OCI-LY3 (cell line): ENCODE results near the gene CNTF.
A peak's percentile ranks its signal among the peaks of the same experiment; 100 is the strongest.

Experiments used
- H2AFZ ChIP-seq: fragments of 200-600, 300-600 bp; shearing (Covaris generic); 2 replicates; pipeline ENCODE4 v1.6.0; 2014; ENCODE audit warnings: antibody characterized with exemption, low read depth, low read length
- H3K27ac ChIP-seq: fragments of 200-600, 300-600 bp; sonication (generic); 2 replicates; pipeline ENCODE4 v1.5.1; 2014; ENCODE audit warnings: mild to moderate bottlenecking, low read length, moderate library complexity, mixed read lengths
- H3K27me3 ChIP-seq: fragments of 200-600, 300-600 bp; sonication (generic); 2 replicates; pipeline ENCODE4 v1.6.1; 2014; ENCODE audit warnings: low read depth, low read length, mixed read lengths
- H3K36me3 ChIP-seq: fragments of 200-600, 300-600 bp; sonication (generic); replicated peaks from 2 replicates; pipeline ENCODE3; 2014; ENCODE audit warnings: low read depth, low read length, mixed read lengths
- H3K4me1 ChIP-seq: fragments of 300-600, 200-600 bp; sonication (generic); 2 replicates; pipeline ENCODE4 v1.6.1; 2014; ENCODE audit warnings: low read length, mixed read lengths
- H3K4me2 ChIP-seq: fragments of 200-600, 300-600 bp; sonication (generic); 2 replicates; pipeline ENCODE4 v1.6.1; 2014; ENCODE audit warnings: low read length, mixed read lengths
- H3K4me3 ChIP-seq: fragments of 300-600, 200-600 bp; sonication (generic); 2 replicates; pipeline ENCODE4 v1.5.1; 2014; ENCODE audit warnings: antibody characterized with exemption, mild to moderate bottlenecking, low read length, moderate library complexity
- H3K79me2 ChIP-seq: fragments of 300-600, 200-600 bp; shearing (Covaris generic); 2 replicates; pipeline ENCODE4 v1.6.1; 2014; ENCODE audit warnings: mild to moderate bottlenecking, low read length, mixed read lengths
- H3K9ac ChIP-seq: fragments of 300-600, 200-600 bp; shearing (Covaris generic); 2 replicates; pipeline ENCODE4 v1.6.0; 2014; ENCODE audit warnings: mild to moderate bottlenecking, low read length, moderate library complexity
- H3K9me3 ChIP-seq: fragments of 200-600, 300-600 bp; shearing (Covaris generic); 2 replicates; pipeline ENCODE4 v1.6.1; 2014; ENCODE audit warnings: low read length, mixed read lengths; ENCODE audit not compliant: insufficient read depth
- H4K20me1 ChIP-seq: fragments of 200-600, 300-600 bp; sonication (generic); 2 replicates; pipeline ENCODE4 v1.6.1; 2016; ENCODE audit warnings: low read length, mixed read lengths; ENCODE audit not compliant: insufficient read depth
- EZH2phosphoT487 ChIP-seq: fragments of 200-600 bp; shearing (Covaris generic); IDR thresholded peaks from 2 replicates; pipeline ENCODE4 v1.6.1; 2018; ENCODE audit warnings: antibody characterized with exemption, mixed run types, low read depth
- TF ChIP-seq, protein P1 (sequence below): fragments of 200-600, 300-600 bp; sonication (generic); IDR thresholded peaks from 2 replicates; pipeline ENCODE4 v1.5.1; 2014; ENCODE audit warnings: antibody characterized with exemption, low read length, low read depth

The CNTF gene

DNA sequence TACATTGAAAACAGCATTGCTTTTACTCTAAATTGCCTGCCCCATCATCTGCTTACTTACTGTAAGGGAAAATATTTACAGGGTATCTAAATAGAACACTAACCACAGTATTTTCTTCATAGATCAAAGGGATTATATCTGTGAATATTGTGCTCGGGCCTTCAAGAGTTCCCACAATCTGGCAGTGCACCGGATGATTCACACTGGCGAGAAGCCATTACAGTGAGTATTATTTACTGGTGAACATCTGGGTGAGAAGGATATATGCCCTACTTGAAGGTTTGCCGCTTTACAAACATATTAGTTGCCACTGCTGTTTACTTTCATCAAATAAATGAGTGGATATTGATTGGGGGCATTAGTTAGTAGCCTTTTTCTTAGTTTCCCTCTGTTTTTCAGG is 5.9 kb upstream of the CNTF start:
- H2AFZ ChIP-seq: no peak overlapping the region
- H3K9me3 ChIP-seq: no peaks in the 10 kb centered on the region
- H4K20me1 ChIP-seq: no peaks in the 10 kb centered on the region
- no peak overlapping the region for H3K27ac ChIP-seq
- no peaks in the 10 kb centered on the region for H3K4me1 ChIP-seq
- H3K4me3 ChIP-seq: no peak overlapping the region
- H3K27me3 ChIP-seq: no peaks in the 10 kb centered on the region
- TF ChIP-seq, protein P1, sequence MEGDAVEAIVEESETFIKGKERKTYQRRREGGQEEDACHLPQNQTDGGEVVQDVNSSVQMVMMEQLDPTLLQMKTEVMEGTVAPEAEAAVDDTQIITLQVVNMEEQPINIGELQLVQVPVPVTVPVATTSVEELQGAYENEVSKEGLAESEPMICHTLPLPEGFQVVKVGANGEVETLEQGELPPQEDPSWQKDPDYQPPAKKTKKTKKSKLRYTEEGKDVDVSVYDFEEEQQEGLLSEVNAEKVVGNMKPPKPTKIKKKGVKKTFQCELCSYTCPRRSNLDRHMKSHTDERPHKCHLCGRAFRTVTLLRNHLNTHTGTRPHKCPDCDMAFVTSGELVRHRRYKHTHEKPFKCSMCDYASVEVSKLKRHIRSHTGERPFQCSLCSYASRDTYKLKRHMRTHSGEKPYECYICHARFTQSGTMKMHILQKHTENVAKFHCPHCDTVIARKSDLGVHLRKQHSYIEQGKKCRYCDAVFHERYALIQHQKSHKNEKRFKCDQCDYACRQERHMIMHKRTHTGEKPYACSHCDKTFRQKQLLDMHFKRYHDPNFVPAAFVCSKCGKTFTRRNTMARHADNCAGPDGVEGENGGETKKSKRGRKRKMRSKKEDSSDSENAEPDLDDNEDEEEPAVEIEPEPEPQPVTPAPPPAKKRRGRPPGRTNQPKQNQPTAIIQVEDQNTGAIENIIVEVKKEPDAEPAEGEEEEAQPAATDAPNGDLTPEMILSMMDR: no peak
- no peak for TF ChIP-seq EZH2phosphoT487
- H3K4me2 ChIP-seq: no peak overlapping the region
- H3K9ac ChIP-seq: no peak overlapping the region
- no peaks in the 10 kb centered on the region for H3K79me2 ChIP-seq
- peaks cover 78% of the 10 kb centered on the region for H3K36me3 ChIP-seq

- Histone ChIP-seq H3K4me2 (no peak overlapping the region), H3K4me3 (no peak overlapping the region), H3K27ac (no peak overlapping the region), H4K20me1 (no peaks in the 10 kb centered on the region), H2AFZ (no peak overlapping the region), H3K27me3 (no peaks in the 10 kb centered on the region), H3K79me2 (no peaks in the 10 kb centered on the region), H3K36me3 (peaks cover 73% of the 10 kb centered on the region), H3K4me1 (no peaks in the 10 kb centered on the region), H3K9me3 (no peaks in the 10 kb centered on the region), H3K9ac (no peak overlapping the region)
- no peak for TF ChIP-seq EZH2phosphoT487
- TF ChIP-seq, protein P1: peak; percentile 39
These were observed 4.4 kb upstream of the CNTF start for GRCh38 chr11:58617976-58618557.

DNA sequence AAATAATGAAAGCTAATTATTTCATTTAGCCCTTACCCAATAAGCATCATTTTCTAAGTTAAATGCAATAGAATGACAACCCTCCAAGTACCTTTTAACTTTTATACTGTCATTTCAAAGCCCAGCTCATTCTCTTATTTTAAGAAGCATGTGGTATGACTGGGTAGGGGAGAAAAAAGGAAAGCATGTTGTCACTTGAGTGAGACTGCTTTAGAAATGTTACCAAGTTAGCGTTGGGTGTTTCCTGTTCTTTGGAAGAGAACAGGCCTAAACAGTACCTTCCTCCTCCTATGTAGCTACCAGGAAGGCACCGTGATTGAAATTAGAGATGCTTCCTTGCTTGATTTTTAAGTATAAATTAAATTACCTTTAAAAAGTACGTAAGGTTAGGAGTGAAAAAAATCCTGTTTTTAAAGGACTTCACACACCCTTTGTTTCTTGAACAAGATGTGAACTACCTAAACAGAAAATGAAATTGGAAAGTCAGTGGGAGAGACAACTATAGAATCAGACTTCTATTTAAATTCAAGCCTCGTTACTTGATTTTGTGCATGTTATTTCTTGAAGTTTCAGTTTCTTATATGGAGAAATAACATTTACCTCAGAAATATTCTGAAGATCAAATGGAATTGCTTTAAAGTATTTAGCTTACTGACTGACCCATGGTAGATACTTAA is 741 bp upstream of the CNTF start:
- H3K27ac ChIP-seq: no peak overlapping the region
- H2AFZ ChIP-seq: no peak overlapping the region
- H3K4me3 ChIP-seq: no peak overlapping the region
- H3K36me3 ChIP-seq: peaks cover 66% of the 10 kb centered on the region
- no peaks in the 10 kb centered on the region for H3K4me1 ChIP-seq
- no peak overlapping the region for H3K9ac ChIP-seq
- TF ChIP-seq EZH2phosphoT487: no peak
- TF ChIP-seq, protein P1: no peak
- H4K20me1 ChIP-seq: no peaks in the 10 kb centered on the region
- no peak overlapping the region for H3K4me2 ChIP-seq
- no peaks in the 10 kb centered on the region for H3K9me3 ChIP-seq
- no peaks in the 10 kb centered on the region for H3K79me2 ChIP-seq
- no peaks in the 10 kb centered on the region for H3K27me3 ChIP-seq

DNA sequence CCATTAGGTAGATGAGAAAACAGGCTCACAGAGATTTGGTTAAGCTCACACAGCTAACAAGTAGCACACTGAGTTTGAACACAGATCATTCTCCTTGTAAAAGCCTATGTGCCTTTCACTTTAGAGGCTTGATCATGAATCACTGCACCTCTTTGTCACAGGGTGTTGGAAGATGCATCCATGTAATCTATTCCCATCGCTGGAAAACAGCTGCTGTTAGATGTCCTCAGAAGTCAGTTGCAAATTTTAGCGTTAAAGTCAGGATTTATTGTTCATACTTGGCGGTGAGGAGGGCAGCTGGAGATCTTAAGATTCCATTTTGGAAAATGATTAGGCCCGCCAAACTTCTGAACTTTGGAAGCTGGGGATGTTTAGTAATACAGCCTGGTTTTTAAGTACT is 2.6 kb downstream of the CNTF start:
- no peak overlapping the region for H3K4me2 ChIP-seq
- H4K20me1 ChIP-seq: peaks cover 6% of the 10 kb centered on the region
- no peaks in the 10 kb centered on the region for H3K79me2 ChIP-seq
- TF ChIP-seq, protein P1: no peak
- H3K27me3 ChIP-seq: no peaks in the 10 kb centered on the region
- H3K36me3 ChIP-seq: peaks cover 52% of the 10 kb centered on the region
- no peak overlapping the region for H3K27ac ChIP-seq
- no peaks in the 10 kb centered on the region for H3K9me3 ChIP-seq
- H3K4me3 ChIP-seq: no peak overlapping the region
- H2AFZ ChIP-seq: no peak overlapping the region
- H3K9ac ChIP-seq: no peak overlapping the region
- H3K4me1 ChIP-seq: no peaks in the 10 kb centered on the region
